SH-SY5Y (cell line): ENCODE measurements around the gene ENOX1.

Experiments
- GATA2 ChIP-seq: IDR thresholded peaks from 2 replicates; pipeline ENCODE4 v1.6.1; 2011; ENCODE audit warnings: mild to moderate bottlenecking, low read depth, low read length
- GATA3 ChIP-seq: IDR thresholded peaks from 2 replicates; pipeline ENCODE4 v1.6.1; 2011; ENCODE audit warnings: low read depth, mild to moderate bottlenecking, low read length, moderate library complexity

- TF ChIP-seq GATA3 (no peak), GATA2 (no peak)
Observed at GRCh38 chr13:43405457-43405856, 381.3 kb downstream of the ENOX1 start.
